Esophagus squamous epithelium (tissue), 4 donors: Measurements from ENCODE around the gene MARCHF9.

Source experiments
- POLR2A ChIP-seq, 4 donors: fragments of 450-650 bp; IDR thresholded peaks; one replicate each; pipeline ENCODE4 v1.6.1; 2017; ENCODE audit warnings: antibody characterized with exemption in 4 of 4, mild to moderate bottlenecking in 4 of 4, moderate library complexity in 3 of 4
- TF ChIP-seq, protein P1 (sequence below), 6 experiments: fragments of 450-650 bp in 4 of 6; fragments of 200-600 bp in 2 of 6; sonication (generic) in 2 of 6; IDR thresholded peaks; one replicate each; pipeline ENCODE4 v1.5.1; 2016 to 2019; ENCODE audit warnings: antibody characterized with exemption in 6 of 6, mild to moderate bottlenecking in 4 of 6, moderate library complexity in 4 of 6

DNA sequence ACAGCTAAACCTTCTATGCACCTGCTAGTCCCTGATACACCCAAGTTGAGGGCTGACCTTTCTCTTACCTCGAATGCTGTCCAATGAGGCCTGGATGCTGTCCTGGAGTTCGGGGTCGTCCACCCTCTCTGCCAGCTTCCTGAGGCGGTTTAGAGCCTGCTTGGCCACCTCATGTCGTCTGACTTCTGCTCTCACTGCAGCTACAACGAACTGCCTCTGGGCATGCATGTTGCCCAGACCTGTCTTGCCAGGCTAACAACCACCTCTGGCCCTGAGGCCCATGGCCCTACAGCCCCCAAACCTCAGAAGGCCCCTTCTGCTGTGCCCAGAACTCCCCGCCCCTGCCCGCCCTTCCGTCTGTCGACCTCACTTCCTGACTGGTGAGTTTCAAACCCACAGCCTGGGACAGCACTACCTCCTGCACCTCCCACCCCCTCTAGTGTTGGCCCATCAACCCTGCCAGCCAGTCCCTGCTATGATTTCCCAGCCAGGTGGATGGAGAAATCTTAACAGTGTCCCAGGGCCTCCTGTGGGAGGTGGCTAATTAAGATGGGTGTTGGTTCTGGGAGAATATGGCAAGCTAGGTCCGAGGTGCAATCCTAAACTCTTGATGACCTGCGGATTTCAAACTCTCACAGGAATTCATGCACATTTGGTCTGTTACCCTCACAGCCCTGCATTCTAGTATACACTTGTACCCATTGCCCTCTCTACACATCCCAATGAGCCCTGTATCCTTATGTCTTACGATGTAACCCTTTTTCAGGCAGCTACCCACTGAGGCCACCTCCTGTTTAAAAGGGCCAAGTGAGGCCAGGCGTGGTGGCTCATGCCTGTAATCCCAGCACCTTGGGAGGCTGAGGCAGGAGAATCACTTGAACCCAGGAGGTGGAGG is 12.8 kb upstream of the MARCHF9 start:
- TF ChIP-seq, protein P1, sequence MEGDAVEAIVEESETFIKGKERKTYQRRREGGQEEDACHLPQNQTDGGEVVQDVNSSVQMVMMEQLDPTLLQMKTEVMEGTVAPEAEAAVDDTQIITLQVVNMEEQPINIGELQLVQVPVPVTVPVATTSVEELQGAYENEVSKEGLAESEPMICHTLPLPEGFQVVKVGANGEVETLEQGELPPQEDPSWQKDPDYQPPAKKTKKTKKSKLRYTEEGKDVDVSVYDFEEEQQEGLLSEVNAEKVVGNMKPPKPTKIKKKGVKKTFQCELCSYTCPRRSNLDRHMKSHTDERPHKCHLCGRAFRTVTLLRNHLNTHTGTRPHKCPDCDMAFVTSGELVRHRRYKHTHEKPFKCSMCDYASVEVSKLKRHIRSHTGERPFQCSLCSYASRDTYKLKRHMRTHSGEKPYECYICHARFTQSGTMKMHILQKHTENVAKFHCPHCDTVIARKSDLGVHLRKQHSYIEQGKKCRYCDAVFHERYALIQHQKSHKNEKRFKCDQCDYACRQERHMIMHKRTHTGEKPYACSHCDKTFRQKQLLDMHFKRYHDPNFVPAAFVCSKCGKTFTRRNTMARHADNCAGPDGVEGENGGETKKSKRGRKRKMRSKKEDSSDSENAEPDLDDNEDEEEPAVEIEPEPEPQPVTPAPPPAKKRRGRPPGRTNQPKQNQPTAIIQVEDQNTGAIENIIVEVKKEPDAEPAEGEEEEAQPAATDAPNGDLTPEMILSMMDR (IDR thresholded peaks at IDR 0.05) = peak in 4 of 6 experiments; percentile 5 to 39 (median 23)
- TF ChIP-seq POLR2A (IDR thresholded peaks at IDR 0.05) = no peak
